ENCODE measurements around the gene SETBP1.

SETBP1 gene

DNA sequence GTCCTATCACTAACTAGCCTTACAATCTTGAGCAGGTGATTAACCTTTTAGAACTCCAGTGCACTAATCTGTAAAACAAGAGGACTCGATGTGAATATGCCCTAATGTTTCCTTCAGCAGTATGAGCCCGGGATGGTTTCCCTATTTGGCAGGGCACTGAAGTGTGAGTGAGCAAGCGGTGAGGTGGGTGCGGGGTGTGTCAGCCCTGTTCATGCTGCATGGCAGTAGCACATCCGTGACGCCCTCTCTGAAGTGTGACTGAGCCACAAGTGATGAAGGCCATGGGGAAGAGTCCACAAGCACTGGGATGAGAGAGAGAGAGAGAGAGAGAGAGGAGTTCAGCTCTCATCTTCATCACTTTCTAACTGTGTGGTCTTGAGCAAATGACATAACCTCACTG, 168.7 kb downstream of the SETBP1 start:
- DNase-seq, result no peak

GRCh38 chr18:44850001-44850400, 169.3 kb downstream of the SETBP1 start:
- no peak for DNase-seq

GRCh38 chr18:44851856-44852621, 171.4 kb downstream of the SETBP1 start:
- DNase-seq, result no peak

DNA sequence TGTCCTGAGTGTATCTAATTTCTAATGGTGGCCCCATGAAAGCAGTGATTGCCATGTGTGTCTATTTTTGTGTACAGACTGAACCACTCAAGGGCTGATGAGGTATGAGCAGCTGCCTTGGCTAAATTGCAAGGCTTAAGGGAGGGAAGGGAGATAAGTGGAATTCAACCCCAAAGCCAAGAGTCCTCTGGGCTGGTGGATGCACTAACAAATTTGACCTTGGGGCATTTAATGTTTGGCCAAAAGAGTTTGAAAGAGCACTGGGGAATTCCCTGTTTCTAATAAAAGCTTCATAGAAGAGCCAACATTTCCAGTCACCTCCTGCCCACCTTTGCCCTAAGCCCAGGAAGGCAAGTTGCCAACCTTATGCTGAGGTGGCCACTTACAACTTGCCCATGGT, 172.1 kb downstream of the SETBP1 start:
- no peak for DNase-seq

GRCh38 chr18:44853430-44853829, 172.7 kb downstream of the SETBP1 start:
- no peak for DNase-seq

DNA sequence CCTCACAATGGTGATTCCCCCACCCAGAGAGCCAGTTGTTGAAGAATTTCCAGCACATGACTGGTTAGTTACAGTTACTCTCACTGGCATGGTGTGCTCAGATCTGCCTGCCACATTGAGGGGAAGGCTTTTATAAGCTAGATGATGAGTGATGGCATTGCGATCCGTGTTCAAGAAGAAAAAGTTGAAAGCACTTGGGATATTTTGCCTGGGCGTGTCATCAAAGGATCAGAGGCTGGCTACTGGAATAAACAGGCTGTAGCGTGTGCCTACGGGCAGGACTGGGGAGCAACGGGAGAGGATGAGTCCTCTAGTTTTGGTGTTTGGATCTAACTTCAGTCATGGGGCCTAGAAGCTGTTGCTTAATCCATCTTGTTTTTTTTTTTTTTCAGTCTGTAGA, 175.0 kb downstream of the SETBP1 start:
- no peak for DNase-seq

- DNase-seq, result no peak
Measured at GRCh38 chr18:44856157-44856556, 175.5 kb downstream of the SETBP1 start.

DNA sequence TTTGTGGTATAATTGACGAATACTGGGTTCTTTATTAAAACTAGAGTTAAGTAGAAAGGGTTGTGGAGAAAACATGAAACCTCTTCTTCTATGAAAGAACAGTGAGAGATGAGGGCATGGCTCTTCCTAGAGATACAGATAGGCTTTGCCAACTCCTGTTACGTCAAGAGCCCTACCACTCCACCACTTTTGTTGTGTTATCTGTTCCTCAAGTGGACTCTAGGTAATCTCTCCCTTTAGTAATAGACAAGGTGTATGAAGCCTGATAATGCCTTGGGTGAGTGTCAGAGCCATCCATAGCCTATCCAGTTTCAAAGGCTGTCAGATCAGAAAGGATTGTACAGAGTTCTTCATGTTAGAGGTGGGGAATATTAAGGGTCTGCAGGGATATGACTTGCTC, 176.4 kb downstream of the SETBP1 start:
- no peak for DNase-seq

DNA sequence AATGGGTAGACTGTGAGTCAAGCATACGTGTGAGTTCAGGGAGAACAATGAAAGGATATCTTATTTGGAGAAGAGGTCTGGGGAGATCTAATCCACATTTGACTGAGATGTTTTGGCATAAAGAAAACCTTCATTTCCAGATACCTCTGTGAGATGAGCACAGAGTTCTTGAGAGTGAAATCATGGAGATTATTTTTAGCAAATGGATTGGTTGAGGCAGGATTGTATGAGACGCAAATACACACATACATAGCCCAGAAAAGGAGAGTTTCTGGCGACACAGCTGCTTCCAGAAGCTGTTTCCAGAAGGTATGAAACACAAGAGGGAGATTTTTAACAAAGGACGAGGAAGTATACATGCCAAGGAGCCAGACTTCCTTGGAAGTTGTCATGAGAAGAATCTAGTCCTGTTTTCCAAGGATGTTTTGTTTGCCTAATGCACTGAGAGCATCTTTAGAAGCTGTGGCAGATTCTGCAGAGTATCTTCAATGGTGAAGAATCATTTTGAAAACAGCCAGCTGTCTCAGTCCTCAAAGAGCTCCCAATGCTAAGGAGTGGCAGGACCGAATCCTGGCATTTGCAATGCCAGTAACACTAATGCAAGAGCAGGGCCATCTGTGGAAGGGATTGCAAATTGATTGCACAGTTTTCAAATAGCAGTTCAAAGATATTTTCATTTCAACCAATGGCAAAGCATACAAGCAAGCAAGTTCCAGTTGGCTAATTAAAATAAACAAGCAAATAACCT, 177.2 kb downstream of the SETBP1 start:
- no peak for DNase-seq

GRCh38 chr18:44859263-44859662, 178.6 kb downstream of the SETBP1 start:
- no peak for DNase-seq

GRCh38 chr18:44859751-44860439, 179.2 kb downstream of the SETBP1 start:
- no peak for DNase-seq

- DNase-seq, result no peak
Measured at GRCh38 chr18:44862112-44862511, 181.4 kb downstream of the SETBP1 start.

DNA sequence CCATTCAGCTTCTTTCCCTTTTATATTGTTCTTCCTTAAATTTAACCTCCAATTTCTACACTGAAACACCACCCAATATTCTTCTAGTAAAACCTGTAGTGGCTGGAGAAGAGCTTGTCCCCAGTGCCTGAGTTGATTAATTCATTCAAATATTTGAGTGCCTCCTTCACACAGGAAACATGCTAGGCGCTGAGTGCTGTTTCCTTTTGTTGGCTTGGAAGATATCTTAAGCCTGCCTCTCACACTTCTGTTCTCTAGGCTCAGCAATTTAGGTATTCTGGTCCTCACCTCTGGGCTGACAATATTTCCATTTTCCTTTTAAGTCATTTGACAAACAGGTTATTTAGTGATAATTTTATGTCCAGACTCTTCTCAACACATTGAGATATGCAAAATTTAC, 185.4 kb downstream of the SETBP1 start:
- DNase-seq, result no peak

DNA sequence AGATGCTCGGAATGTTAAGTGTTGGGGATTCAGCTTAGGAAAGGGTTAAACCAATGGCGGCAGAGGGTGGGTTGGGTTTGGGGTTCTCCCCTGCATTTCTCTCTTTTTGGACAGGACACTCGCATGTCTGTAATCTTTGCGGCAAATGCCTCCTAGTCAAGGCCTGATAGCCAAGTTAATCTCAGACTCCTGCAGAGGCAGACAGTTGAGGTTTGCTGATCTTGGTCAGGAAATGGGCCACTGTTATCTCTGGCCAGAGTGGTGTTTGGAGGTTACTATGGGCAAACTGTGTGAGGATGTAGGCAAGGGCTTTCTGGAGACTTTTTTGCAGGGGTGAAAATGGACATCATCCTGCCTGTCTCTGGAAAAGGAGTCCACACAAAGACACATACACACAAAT, 188.8 kb downstream of the SETBP1 start:
- no peak for DNase-seq

- no peak for DNase-seq
Measured at GRCh38 chr18:44870631-44871502, 190.2 kb downstream of the SETBP1 start.

DNA sequence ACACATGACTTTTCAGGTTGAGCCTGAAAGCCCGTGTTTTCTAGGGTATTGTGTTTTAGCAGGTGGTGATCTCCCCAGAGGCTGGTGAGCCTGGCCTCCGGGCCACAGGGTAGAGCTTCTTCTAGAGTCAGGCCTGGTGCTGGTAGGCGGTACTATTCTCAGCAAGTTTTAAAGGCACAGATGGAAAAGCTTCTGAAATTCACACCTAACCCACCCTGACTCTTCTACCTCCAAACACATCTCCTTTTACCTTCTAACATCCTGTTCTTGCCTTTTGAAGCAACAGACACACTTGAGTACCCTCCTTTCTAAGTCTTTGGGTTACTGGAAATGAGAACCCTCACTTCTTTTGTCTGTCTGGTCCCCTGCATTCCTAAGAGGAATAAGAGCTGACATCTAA, 191.1 kb downstream of the SETBP1 start:
- no peak for DNase-seq

DNA sequence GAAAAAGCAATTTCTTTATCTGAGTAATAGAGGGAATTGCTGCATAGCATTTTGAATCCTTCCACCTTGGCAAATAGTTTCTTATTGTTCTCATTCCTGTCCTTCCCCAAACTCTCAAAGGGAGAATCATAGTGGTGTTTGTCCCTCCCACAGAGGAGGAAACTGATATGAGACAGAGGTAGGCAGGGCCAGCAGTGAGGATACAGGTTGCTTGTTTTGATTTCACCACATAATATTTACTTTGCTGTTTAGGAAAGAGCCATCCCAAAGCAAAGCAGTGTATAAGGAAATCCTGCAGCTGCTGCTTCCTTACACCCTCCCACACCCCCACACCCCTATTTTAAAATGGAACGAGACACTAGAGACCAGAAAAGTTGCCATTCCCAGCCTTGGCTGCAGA, 195.3 kb downstream of the SETBP1 start:
- no peak for DNase-seq

GRCh38 chr18:44876755-44877154, 196.1 kb downstream of the SETBP1 start:
- DNase-seq, result no peak

DNA sequence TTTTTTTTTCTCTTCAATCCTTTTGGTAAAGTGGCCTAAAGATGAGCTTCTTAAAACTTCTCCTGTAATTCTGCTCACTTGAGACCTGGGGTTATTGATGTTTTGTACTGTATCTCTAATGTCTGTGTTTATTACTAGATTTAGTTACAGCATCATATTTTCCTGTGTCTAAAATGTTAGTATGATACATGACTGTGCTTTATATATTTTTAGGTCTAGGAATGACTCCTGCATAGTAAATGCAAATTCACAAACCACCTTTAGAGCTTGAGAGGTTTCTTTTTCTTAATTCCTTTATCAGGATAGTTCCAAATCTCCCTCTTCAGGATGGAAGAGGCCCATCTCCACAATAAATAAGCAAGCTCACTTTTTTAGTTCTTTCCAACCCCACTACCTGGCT, 197.6 kb downstream of the SETBP1 start:
- DNase-seq, result no peak

DNA sequence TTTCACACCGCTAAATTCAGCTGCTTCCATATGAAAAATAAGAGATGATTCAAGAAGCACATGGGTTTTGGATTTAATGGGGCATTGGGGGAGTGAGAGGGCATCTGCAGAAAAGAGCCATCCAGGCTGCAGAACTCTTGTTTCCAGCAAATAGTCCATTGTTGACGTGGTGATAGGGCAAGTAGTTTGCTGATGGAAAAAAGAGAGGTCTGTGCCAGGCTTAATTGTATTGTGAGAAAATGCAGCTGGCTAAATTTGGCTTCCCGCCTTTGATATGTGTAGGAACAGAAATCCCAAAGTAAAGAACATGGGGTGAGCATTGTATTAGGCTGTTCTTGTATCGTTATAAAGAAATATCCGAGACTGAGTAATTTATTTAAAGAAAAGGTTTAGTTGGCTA, 199.5 kb downstream of the SETBP1 start:
- DNase-seq, result no peak

GRCh38 chr18:44881461-44882162, 200.9 kb downstream of the SETBP1 start:
- no peak for DNase-seq

GRCh38 chr18:44882163-44882868, 201.6 kb downstream of the SETBP1 start:
- no peak for DNase-seq

All from stimulated activated naive CD4-positive, alpha-beta T cell (primary cell).